HG03558 (cell line): ENCODE measurements around the gene CNNM4.

ENCODE experiments used
- ATAC-seq: cut with Tn5 transposase; IDR thresholded peaks from one replicate; pipeline ENCODE4 v1.9.1; 2021; ENCODE audit warnings: moderate number of reproducible peaks; ENCODE audit not compliant: unreplicated experiment; ENCODE audit errors: extremely low read depth

CNNM4 gene

DNA sequence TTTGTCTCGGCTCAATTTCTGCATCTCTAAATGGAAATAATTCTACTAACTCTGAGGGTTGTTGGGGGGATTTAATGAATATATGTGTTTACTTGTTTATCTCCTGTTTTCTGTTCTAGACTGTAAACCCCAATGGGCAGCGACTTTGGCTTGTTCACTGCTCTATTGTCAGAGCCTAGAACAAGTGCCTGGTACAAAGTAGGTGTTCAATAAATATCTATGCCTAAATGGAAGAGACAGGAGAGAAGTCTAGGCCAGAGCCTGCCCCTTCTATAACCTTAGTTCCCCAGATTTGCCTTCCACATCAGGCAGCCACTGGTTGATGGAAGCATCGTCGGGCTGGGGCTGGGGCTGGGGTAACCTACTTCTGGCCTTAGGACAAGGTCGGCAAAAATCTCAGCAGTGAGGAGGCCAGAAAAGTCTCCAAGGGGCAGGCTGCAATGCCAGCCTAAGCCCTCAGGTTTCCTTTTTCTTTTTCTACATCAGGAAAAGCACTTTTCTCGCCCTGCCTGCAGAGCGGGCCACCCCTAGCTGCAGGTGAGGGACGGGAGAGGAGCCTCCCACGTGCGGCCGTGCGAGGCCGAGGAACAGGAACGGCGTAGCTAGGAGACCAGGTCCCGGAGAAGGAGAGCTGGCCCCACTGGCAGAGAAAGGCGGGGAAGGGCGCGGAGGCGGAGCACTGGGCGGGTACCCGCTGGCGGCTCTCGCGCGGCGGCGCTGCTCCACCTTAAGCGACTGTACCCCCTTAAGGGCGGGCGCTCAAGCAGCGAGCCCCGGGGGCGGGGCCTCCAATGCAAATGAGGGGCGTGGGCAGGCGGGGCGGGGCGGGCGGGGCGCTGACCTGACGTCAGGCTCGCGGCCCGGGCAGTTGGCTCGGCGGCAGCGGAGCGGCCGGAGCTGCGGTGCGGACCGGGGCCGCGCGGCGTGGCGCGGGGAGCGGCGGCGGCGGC, at the start of gene CNNM4:
TSS of gene CNNM4 (plus strand) at position 867 of the 950 bp plus-strand sequence. CDS start 98 bp downstream, outside the sequence.
- peak; percentile 36 for ATAC-seq

DNA sequence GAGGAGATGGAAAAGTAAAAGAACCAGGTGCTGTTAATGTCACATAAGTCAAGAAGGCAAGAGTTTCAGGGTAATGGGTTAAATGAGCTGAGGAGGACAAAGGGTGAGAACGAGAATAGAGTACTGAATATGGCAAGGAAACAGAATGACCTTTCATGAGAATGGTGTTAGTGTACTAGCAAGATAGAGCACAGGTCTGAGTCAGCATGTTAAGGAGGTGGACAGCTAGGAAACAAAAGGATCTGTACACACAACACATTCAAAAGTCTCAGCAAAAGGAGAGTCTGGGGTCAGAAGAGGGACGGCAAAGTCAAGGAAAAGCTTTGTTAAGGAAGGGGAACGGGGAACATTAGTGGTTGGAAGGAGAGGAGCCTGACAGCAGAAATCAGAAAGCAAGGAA, 49.7 kb upstream of the CNNM4 start:
- ATAC-seq: no peak

- no peak for ATAC-seq
Observed at GRCh38 chr2:96715658-96716057, 45.0 kb upstream of the CNNM4 start.

GRCh38 chr2:96716388-96716787, 44.3 kb upstream of the CNNM4 start:
- no peak for ATAC-seq

DNA sequence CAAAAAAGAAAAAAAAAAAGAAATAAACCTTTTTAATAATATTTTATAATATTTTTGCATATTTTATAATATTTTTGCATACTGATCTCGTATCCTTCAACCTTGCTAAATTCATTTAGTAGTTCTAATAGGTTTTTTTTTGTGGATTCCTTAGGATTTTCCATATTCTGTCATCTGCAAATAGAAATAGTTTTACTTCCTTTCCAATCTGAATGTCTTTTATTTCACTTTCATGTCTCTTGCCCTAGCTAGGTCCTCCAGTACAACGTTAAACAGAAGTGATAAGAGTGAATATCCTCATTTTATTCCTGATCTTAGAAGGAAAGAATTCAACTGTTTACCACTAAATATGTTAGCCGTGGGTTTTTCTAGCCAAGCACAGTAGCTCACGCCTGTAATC, 34.6 kb upstream of the CNNM4 start:
- no peak for ATAC-seq

DNA sequence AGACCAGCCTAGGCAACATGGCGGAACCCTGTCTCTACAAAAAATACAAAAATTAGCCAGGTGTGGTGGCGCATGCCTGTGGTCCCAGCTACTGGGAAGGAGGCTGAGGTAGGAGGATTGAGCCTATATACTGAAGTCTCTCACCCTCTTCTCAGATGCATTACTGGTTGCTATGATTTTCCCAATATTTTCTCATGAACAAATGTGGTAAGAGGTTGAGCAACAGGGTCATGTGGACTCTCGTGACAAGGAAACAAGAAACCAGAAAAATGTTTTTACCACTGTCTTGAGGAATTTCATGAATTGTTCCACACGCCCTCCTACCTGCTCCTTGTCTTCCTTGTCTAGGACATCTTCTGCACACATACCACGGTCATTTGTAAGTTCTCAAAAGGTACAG, 33.3 kb upstream of the CNNM4 start:
- no peak for ATAC-seq

- no peak for ATAC-seq
Observed at GRCh38 chr2:96729748-96730147, 31.0 kb upstream of the CNNM4 start.

DNA sequence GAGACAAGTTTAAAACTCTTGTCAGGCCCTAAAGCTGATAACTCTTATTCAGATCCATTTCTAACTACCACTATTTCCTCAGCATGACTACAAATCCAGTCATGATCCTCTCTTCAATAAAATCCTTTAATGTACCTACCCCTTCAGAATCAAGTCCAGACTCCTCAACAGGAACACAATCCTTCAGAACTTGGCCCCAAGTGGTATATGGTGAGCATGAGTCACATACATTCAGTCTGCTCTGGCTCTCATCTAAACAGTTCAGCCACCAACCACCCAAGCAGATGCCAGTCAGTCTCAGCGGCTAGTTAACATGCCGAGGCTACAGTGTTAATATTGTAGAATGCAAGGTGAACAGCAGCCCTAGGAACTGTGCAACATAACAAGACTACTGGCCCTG, 30.5 kb upstream of the CNNM4 start:
- ATAC-seq: no peak

DNA sequence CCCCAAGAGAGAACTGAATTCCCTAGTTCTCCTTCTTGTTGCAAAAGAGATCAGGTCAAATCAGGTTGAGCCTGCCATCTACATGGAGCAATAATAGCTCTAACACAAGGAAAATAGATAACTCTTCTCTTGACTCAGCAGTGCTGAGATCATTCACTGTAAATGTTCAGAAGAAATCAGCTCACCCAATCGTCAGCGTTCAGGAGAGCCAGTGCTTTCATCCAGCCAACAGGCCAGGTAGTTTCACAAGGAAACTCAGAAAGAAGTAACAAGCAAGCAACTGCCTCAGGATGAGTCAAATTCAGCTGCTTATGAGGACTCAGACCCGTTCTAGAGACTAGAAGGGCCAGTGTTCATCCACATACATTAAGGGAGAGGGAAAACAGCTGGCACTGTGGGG, 26.8 kb upstream of the CNNM4 start:
- ATAC-seq: no peak

DNA sequence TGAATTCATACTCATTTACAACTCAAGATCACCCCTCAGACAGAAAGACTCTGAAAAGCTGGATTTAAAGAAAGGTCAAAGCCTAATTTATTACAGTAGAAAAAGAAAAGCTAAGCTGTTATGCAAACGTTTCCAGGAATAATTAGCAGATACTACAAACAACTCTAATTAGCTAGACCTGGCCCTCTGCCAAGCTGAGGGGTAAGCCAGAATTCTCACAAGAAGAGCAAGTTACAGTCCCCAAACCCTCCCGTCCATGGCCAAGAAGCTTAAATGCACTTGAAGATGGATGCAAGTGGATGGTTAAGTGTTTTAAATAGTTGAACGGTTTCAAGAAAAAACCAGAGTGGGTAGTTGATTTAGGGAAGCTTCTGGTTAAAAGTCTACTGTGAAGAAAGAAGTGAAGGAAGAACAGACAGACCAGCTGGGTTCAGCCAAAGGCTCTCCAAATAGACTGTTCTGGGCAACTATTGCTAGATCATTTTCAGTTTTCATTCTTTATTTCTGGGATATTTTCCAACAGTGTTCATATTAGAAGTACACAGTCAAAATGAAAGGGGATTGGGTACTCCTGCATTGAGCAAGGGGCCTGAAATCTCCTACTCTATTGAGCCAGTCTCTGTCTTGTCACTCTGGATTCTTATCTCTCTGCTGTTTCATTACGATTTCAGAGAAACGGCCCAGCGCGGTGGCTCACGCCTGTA, 25.7 kb upstream of the CNNM4 start:
- ATAC-seq: no peak

DNA sequence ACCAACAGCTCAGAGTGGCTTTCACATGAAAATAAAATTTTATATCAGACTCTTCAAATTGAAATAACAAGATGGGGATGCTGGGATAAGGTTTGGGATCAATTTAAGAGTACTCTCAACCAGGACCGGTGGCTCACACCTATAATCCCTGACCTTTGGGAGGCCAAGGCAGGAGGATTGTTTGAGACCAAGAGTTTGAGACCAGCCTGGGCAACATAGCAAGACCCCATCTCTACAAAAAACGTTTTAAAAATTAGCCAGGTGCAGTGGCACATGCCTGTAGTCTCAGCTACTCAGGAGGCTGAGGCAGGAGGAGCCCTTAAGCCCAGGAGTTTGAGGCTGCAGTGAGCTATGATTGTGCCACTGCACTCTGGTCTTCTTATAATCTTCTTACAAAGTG, 23.5 kb upstream of the CNNM4 start:
- ATAC-seq: no peak

GRCh38 chr2:96737831-96738230, 22.9 kb upstream of the CNNM4 start:
- ATAC-seq: no peak

DNA sequence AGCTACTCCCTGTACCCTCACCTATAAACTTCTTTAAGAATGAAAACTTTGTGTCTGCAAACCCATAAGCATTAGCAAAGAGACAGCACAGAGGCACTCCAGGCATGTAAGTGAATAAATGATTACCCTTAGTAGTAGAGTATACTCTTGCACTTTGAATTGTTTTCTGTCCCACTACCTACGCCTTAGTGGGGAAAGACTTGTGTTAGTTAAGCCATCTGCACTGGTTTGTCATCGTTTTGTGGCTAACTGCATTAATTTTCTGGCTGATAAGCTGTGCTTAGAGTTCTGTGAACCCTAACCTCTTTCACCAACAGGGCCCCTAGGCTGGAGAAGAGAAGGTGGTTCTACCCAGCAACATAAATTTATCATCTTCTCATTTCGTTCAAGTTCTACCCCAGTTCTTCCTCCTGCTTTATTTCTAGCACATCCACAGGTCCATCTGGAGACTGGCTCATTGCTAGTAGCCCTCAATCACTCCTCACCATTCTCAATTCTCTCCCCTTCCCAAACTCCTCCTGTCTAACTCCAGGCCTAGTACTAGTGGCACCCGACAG, 21.5 kb upstream of the CNNM4 start:
- ATAC-seq: no peak

DNA sequence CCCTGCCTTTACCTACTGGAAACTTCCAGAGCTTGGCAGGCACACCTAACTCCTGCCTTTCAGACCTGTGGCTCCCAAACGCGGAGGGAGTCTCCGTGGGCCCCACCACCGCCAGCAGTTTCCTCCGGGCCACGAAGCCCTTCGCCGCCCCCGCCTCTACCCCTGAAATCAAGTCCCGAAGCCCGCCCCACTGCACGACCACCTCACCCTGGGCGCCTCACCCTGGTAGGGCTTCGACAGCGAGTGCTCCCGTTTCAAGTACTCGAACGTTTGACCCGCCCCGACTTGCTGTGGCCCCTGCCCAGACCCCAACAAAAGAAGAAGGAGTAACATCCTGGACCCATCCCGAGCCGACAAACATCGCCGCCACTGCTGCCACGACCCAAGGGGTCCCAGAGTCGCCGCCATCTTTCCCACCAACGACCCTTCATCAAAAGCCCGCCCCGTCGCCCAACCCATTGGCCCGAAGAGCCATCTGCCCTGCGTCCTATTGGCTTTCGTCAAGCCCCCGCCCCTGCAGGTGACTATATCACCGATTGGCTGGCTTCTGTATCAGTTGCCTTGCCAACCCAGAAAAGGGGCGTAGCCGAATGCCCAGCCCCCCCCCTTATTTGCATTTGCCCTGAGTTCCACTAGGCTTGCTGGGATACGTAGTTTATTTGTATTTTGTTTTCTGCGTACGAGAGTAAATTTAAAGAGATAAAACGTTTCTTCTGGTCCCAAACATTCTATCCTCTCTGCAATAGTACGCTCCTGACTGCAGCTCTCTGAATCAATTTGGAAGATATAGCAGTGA, 20.9 kb upstream of the CNNM4 start, which contains the start of gene LMAN2L:
TSS of gene LMAN2L (minus strand) at position 432 of the 796 bp plus-strand sequence. CDS start at position 408, 24 bp downstream.
- peak; percentile 94 for ATAC-seq

DNA sequence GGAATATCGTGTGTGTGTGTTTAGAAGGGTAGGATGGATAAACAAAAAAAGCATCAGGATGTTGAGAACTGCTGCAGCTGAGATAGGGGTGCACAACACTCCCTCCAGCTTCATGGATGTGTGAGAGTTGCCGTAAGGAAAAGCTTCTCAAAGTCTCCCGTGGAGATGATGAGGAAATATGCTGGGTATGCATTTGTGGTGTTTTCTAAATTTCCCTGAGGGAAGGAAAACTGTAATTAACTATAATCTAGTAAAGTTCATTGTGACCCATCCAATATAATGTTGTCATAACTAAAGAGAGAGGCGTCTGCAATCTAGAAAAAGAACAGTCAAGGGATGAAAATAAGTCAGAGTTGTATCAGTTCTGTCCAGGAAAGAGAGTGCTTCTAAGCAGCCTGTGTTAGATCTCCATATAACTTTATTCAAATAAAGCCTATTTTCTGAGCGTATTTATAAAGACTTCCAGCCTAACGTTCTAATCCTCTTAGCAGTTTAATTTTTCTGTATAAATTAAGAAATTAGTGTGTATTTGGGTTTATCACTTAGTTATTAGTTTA, 13.6 kb upstream of the CNNM4 start:
- no peak for ATAC-seq

DNA sequence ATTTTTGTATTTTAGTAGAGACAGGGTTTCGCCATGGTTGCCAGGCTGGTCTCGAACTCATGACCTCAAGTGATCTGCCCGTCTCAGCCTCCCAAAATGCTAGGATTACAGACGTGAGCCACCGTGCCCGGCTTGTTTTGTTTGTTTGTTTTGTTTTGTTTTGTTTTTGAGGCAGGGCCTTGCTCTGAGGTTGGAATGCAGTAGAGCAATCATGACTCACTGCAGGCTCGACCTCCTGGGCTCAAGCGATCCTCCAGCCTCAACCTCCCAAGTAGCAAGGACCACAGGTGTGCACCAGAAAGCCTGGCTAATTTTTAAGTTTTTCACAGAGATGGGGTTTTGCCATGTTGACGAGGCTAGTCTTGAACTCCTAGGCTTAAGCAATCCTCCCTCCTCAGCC, 8.9 kb upstream of the CNNM4 start:
- ATAC-seq: no peak

DNA sequence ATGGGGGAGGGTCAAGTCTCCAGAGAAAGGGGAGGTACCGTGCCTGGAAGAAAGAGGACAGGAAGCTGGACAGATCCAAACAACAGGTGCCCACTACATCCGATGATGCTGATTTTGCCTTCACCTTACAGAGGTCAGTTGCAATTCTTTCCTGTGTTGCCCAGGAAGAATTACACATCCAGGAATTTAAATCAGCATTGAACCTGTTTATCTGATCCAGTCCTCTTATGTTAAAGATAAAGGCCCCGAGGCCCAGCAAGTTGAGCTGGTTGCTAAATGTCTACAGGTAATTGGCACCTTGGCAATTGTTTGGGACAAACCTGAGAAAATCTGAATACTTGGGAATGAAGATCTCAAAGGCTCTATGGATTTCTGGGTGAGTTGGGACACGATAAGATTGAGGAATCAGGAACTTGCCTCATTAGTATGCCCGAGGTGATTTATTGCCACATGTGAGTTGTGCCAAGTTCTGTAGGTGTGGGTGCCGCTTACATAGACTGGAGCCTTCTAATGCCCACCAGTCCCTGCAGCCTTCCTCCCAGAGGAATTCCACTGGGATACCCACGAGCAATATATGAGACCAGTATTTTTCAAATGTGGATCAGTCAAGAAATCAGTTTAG, 6.9 kb upstream of the CNNM4 start:
- no peak for ATAC-seq

GRCh38 chr2:96754317-96754716, 6.4 kb upstream of the CNNM4 start:
- ATAC-seq: no peak

DNA sequence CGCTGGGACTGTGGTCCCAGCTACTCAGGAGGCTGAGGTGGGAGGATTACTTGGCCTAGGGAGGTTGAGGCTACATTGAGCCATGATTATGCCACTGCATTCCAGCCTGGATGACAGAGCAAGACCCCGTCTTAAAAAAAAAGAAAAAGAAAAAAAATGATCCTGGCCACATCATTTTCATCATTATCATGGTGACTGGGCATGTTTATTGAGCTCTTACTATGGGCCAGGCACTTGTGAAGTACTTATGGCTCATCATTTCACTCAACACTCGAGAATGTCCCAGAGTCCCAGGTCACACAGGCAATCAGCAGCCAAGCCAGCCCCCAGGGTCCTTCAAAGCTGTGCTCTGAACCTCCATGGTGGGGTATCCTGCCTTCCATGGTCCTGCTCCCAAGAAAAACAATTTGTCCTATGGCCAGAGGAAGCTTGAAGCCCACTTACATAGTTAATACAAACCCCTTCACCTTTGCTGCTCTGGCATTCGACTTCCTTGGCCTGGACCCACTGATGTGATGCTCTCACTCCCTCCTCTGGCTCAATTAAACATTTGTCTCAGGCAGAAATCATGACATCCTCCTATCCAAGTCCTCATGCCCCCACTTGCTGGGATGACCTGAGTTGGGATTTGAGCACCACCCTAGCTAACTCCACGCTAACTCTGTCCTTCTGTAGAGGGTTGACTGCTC, 3.8 kb upstream of the CNNM4 start:
- ATAC-seq: no peak
